Subcutaneous adipose tissue (tissue), 4 donors: ENCODE measurements around the gene PLCD4. TPM values are rescaled to one million over a fixed set of nuclear protein-coding genes. Genes with fewer than 3 reads are reported as not detected.

ENCODE experiments used
- total RNA-seq, 4 donors: library from RNA; depleted of rRNA; stranded (reverse); fragments of >200 nt; gene quantifications; one replicate each; pipeline ENCODE4 v1.1.0, GENCODE V29; 2016
- TF ChIP-seq, protein P1 (sequence below): fragments of 450-650 bp; IDR thresholded peaks from one replicate; pipeline ENCODE4 v1.5.1; 2016; ENCODE audit warnings: low read depth, mild to moderate bottlenecking, control low read depth, antibody characterized with exemption, moderate library complexity

The PLCD4 gene
- total RNA-seq, 4 donors from 2014 or later = 1.1 to 2.6 (median 1.6) TPM

DNA sequence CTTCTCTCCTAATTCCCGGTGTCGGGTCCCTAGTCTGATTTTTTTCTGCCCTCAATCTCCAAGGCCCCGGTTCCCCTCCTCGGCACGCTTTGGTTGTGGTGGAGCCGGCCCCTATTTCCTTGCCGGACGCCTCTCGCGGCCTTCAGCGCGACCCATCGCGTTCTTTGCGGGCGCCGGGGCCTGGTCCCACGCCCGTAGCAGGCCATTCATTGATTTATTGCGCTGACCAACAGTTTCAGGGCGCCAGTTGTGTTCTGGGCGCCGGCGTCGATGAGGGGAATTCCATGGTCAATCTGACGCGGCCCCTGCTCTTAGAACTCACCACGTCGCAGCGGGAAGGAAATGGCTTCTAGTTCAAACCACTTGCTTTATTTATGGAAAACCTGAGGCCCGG is 38.7 kb upstream of the PLCD4 start:
- TF ChIP-seq, protein P1, sequence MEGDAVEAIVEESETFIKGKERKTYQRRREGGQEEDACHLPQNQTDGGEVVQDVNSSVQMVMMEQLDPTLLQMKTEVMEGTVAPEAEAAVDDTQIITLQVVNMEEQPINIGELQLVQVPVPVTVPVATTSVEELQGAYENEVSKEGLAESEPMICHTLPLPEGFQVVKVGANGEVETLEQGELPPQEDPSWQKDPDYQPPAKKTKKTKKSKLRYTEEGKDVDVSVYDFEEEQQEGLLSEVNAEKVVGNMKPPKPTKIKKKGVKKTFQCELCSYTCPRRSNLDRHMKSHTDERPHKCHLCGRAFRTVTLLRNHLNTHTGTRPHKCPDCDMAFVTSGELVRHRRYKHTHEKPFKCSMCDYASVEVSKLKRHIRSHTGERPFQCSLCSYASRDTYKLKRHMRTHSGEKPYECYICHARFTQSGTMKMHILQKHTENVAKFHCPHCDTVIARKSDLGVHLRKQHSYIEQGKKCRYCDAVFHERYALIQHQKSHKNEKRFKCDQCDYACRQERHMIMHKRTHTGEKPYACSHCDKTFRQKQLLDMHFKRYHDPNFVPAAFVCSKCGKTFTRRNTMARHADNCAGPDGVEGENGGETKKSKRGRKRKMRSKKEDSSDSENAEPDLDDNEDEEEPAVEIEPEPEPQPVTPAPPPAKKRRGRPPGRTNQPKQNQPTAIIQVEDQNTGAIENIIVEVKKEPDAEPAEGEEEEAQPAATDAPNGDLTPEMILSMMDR = no peak

DNA sequence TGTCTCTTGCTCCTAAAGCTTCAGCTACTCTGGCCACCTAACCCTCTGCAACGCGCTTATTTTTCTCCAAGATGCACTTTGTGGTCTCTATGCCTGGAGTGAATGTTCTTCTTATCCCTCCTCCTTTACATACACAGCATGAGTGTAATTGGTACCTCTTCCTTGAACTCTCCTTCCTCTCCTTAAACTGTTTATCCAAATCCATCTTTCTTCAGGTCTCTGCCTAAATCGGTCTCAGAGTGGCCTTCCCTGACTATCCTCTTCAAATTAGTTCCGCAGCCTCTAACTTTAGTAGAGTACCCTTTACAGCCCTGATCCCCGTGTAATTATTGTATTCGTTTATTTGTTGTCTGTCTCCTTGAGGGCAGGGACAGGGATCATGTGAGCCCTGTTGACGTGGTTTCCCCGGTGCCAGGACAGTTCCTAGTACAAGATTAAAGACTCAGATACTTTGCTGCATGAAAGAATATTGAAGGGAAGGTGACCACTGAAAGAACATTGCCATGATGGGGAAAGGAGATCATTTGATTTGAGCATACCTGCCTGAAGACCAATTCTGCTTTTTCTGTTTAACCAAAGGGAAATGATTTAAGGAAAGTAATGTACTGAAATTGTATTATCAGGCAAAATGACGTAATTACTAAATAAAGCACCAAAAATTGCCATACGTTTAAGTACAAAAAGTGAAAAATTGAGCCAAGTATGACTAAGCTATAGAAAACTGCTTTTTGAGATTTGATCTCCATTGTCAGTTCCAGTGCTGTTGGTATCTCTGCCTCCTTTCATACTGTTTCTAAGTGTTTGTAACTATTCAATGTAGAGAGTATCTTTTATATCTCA is 37.8 kb upstream of the PLCD4 start:
- TF ChIP-seq, protein P1 = no peak

DNA sequence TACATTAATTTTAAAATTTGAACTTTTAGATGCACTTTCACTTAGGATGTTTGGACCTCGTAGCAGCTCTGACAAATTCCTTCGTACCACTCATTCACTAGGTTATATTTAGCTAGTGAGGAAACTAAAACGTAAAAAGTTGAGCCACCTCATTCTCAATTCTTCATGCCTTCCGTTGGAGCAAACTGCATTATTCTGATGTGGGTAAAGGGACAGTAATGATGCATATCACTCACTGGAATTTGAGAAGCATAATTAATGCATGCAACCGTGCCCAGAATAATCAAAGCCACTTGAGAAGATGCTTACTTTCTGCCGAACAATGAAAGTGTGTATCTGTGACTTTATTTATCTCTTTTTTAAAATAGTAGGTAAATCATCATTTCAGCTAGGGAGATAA is 36.8 kb upstream of the PLCD4 start:
- TF ChIP-seq, protein P1 = no peak

DNA sequence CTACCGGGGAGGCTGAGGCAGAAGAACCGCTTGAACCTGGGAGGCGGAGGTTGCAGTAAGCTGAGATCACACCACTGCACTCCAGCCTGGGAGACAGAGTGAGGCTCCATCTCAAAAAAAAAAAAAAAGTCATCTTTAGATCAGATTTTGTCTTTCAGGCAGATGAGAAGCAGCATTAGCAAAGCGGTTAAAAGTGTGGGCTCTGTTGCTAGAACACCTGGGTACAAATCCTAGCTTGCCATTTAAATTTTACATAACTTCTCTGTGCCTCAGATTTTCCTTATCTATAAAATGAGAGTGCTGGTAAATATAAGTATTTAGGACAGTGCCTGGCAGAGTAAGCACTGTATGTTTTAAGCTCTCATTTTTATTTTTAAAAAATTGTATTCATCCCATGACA is 30.8 kb upstream of the PLCD4 start:
- TF ChIP-seq, protein P1 = no peak

DNA sequence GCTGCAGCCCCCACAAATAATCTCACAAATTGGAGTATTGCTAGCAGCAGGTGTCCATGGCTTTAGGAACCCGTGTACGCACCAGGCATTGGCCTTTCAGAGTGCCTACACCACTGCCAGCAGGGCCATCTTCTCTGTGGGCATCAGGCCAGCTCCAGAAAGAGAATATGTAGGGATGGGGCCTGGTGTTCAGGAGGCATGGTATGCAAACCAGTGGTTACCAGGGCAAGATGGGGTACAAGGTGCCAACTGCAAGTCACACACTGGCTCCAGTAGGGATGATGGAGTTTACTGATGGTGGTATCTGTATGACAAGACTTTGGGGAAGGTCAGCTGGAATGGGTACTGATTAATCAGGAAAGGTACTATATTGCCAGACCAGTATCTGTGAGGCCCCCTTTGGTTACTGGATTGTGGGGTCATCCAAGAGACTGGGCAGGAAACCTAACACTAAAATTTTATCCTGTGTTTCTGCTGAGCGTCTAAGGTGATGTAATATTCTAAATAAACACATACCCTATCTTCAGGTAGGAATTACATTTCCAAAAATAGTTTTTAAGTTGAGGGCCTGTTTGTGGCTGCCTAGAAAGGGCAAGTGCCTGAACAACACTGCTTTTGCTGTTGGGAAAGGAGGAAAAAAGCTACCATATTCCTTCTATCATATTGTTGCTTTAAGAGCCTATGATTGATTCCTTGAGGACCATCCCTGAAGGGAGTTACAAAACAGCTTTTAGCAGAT is 30.0 kb upstream of the PLCD4 start:
- TF ChIP-seq, protein P1 = no peak

DNA sequence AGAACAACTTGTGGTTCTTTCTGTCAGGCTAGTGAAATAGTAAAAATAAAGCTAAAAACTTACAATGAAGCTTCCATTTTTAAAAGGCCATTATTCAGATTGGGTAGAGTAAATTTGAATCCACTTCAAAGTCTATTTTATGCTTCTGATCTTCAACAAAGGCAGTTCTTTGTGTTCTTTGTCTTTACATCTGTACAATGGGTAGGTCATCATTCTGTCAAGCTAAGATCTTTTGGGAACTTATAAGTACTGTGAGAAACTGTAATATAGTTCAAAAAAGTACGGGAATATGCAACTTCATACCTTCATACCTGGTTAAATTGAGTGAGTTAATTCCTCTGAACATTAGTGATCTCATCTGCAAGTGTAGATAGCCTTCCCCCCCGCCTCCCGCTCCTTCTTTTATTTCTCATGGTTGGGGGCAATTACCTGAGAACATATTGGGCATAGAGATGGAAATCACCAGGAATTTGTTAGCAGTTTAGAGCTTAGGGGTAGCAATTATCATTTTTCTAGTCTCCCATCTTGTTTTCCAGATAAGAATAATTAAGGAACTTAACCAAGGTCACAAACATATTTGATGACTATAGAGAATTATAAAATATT is 29.3 kb upstream of the PLCD4 start:
- TF ChIP-seq, protein P1 = no peak

DNA sequence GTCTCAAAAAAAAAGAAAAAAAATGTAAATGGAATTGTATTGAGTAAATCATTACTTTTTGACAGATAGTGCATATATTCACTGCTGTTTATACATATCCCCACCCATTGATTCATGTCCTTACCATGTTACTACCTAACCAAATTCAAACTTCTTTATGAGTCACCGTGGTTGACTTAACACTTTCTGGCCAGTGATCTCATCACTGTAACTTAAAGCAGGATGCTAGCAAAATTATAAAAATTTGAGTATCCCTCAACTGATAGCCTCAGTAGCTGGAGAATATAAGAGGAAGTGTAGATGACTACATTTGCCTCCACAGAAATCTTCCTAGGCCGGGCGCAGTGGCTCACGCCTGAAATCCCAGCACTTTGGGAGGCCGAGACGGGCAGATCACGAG is 25.6 kb upstream of the PLCD4 start:
- TF ChIP-seq, protein P1 = no peak
